Esophagus squamous epithelium (tissue), 4 donors: ENCODE measurements around the gene ZFYVE28.

Source experiments
- POLR2A ChIP-seq, 4 donors: fragments of 450-650 bp; IDR thresholded peaks; one replicate each; pipeline ENCODE4 v1.6.1; 2017; ENCODE audit warnings: antibody characterized with exemption in 4 of 4, mild to moderate bottlenecking in 4 of 4, moderate library complexity in 3 of 4
- TF ChIP-seq, protein P1 (sequence below), 6 experiments: fragments of 450-650 bp in 4 of 6; fragments of 200-600 bp in 2 of 6; sonication (generic) in 2 of 6; IDR thresholded peaks; one replicate each; pipeline ENCODE4 v1.5.1; 2016 to 2019; ENCODE audit warnings: antibody characterized with exemption in 6 of 6, mild to moderate bottlenecking in 4 of 6, moderate library complexity in 4 of 6

DNA sequence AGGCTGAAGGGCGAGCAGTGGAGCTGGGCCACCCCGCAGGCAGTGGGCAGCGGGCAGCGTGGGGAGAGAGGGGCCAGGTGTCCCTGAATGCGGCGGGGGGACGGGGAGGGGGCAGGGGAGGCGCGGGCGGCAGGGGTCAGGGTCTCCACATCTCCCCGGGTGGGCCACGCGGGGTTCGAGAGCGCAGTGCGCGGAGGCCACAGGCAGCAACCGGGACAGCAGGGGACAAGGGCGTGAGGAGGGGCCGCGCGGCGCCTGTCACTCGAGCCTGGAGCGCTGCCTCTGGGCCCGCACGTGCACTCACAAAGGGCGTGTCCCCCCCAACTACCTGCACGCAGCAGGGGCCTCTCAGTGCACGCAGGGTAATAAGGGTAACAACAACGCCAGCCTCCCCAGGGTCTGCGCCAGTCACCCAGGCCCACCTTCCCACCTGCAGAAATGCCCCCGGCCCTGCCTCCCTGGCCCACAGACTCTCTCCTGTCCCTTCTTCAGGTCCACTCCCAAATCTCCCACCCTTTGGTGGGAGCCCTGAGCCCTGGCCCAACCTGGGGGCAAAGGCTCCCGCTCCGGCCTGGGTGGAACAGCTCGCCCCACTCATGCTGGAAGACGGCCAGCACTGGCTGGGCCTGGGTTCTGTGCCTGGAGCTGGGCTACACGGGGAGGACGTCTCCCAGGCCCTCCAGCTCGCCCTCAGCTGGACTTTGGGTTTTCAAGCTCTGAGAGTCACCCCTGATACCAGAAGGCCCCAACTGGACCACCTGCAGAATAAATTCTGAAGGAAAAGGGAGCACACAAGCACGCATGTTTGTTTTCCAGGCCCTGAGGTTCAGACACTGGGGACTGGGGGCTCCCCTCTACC lies 53.2 kb downstream of the ZFYVE28 start:
- TF ChIP-seq, protein P1, sequence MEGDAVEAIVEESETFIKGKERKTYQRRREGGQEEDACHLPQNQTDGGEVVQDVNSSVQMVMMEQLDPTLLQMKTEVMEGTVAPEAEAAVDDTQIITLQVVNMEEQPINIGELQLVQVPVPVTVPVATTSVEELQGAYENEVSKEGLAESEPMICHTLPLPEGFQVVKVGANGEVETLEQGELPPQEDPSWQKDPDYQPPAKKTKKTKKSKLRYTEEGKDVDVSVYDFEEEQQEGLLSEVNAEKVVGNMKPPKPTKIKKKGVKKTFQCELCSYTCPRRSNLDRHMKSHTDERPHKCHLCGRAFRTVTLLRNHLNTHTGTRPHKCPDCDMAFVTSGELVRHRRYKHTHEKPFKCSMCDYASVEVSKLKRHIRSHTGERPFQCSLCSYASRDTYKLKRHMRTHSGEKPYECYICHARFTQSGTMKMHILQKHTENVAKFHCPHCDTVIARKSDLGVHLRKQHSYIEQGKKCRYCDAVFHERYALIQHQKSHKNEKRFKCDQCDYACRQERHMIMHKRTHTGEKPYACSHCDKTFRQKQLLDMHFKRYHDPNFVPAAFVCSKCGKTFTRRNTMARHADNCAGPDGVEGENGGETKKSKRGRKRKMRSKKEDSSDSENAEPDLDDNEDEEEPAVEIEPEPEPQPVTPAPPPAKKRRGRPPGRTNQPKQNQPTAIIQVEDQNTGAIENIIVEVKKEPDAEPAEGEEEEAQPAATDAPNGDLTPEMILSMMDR (IDR thresholded peaks at IDR 0.05) = no peak
- no peak for TF ChIP-seq POLR2A (IDR thresholded peaks at IDR 0.05)
